ENCODE results near the gene LRBA.
"Not testable (repeated sequence)": the region's sequence is repeated elsewhere in the genome, so short reads cannot be mapped to it uniquely, and the experiment has no call there.

The LRBA gene

GRCh38 chr4:150680651-150681050, 334.4 kb downstream of the LRBA start:
- in situ Hi-C loops (cut with HindIII; ENCODE audit: low sequenced_read_pairs), result no loop called here

- in situ Hi-C loops (cut with HindIII; ENCODE audit: low sequenced_read_pairs), result no loop called here
Observed at GRCh38 chr4:150679765-150680343, 335.2 kb downstream of the LRBA start.

- in situ Hi-C loops (cut with HindIII; ENCODE audit: low sequenced_read_pairs), result no loop called here
Observed at GRCh38 chr4:150679018-150679764, 335.9 kb downstream of the LRBA start.

GRCh38 chr4:150673793-150674192, 341.3 kb downstream of the LRBA start:
- in situ Hi-C loops (cut with HindIII; ENCODE audit: low sequenced_read_pairs), result no loop called here

- in situ Hi-C loops (cut with HindIII; ENCODE audit: low sequenced_read_pairs), result no loop called here
Observed at GRCh38 chr4:150668824-150669223, 346.3 kb downstream of the LRBA start.

- in situ Hi-C loops (cut with HindIII; ENCODE audit: low sequenced_read_pairs), result no loop called here
Observed at GRCh38 chr4:150664935-150665334, 350.1 kb downstream of the LRBA start.

- in situ Hi-C loops (cut with HindIII; ENCODE audit: low sequenced_read_pairs), result no loop called here
Observed at GRCh38 chr4:150662686-150663085, 352.4 kb downstream of the LRBA start.

- in situ Hi-C loops (cut with HindIII; ENCODE audit: low sequenced_read_pairs), result not testable (repeated sequence)
Observed at GRCh38 chr4:150661551-150661950, 353.5 kb downstream of the LRBA start.

- in situ Hi-C loops (cut with HindIII; ENCODE audit: low sequenced_read_pairs), result not testable (repeated sequence)
Observed at GRCh38 chr4:150658258-150658657, 356.8 kb downstream of the LRBA start.

GRCh38 chr4:150656891-150657290, 358.2 kb downstream of the LRBA start:
- in situ Hi-C loops (cut with HindIII; ENCODE audit: low sequenced_read_pairs), result no loop called here

GRCh38 chr4:150650751-150651150, 364.3 kb downstream of the LRBA start:
- in situ Hi-C loops (cut with HindIII; ENCODE audit: low sequenced_read_pairs), result no loop called here

GRCh38 chr4:150648123-150648522, 367.0 kb downstream of the LRBA start:
- in situ Hi-C loops (cut with HindIII; ENCODE audit: low sequenced_read_pairs), result no loop called here

GRCh38 chr4:150647008-150647407, 368.1 kb downstream of the LRBA start:
- in situ Hi-C loops (cut with HindIII; ENCODE audit: low sequenced_read_pairs), result no loop called here

- in situ Hi-C loops (cut with HindIII; ENCODE audit: low sequenced_read_pairs), result no loop called here
Observed at GRCh38 chr4:150641612-150642011, 373.5 kb downstream of the LRBA start.

- in situ Hi-C loops (cut with HindIII; ENCODE audit: low sequenced_read_pairs), result no loop called here
Observed at GRCh38 chr4:150632639-150633038, 382.4 kb downstream of the LRBA start.

GRCh38 chr4:150628073-150628472, 387.0 kb downstream of the LRBA start:
- in situ Hi-C loops (cut with HindIII; ENCODE audit: low sequenced_read_pairs), result no loop called here

GRCh38 chr4:150625033-150625432, 390.1 kb downstream of the LRBA start:
- in situ Hi-C loops (cut with HindIII; ENCODE audit: low sequenced_read_pairs), result no loop called here

GRCh38 chr4:150624055-150624454, 391.0 kb downstream of the LRBA start:
- in situ Hi-C loops (cut with HindIII; ENCODE audit: low sequenced_read_pairs), result no loop called here

GRCh38 chr4:150619042-150619441, 396.0 kb downstream of the LRBA start:
- in situ Hi-C loops (cut with HindIII; ENCODE audit: low sequenced_read_pairs), result no loop called here

GRCh38 chr4:150609131-150609530, 406.0 kb downstream of the LRBA start:
- in situ Hi-C loops (cut with HindIII; ENCODE audit: low sequenced_read_pairs), result no loop called here

- in situ Hi-C loops (cut with HindIII; ENCODE audit: low sequenced_read_pairs), result no loop called here
Observed at GRCh38 chr4:150600812-150601445, 414.2 kb downstream of the LRBA start.

- in situ Hi-C loops (cut with HindIII; ENCODE audit: low sequenced_read_pairs), result no loop called here
Observed at GRCh38 chr4:150599547-150599946, 415.5 kb downstream of the LRBA start.

Data from endothelial cell of hepatic sinusoid (primary cell).